ENCODE data around the gene DENND1C. TPM values are rescaled to one million over a fixed set of nuclear protein-coding genes. Genes with fewer than 3 reads are reported as not detected.
A peak's percentile ranks its signal among the peaks of the same experiment; 100 is the strongest.

The DENND1C gene
- total and polyA plus RNA-seq, 9 of the 15 experiments (the other 6 are each of a cell fraction or from before 2014, with no cell fraction given), result 0.03 to 1.2 (median 0.32) TPM; not detected in 1

DNA sequence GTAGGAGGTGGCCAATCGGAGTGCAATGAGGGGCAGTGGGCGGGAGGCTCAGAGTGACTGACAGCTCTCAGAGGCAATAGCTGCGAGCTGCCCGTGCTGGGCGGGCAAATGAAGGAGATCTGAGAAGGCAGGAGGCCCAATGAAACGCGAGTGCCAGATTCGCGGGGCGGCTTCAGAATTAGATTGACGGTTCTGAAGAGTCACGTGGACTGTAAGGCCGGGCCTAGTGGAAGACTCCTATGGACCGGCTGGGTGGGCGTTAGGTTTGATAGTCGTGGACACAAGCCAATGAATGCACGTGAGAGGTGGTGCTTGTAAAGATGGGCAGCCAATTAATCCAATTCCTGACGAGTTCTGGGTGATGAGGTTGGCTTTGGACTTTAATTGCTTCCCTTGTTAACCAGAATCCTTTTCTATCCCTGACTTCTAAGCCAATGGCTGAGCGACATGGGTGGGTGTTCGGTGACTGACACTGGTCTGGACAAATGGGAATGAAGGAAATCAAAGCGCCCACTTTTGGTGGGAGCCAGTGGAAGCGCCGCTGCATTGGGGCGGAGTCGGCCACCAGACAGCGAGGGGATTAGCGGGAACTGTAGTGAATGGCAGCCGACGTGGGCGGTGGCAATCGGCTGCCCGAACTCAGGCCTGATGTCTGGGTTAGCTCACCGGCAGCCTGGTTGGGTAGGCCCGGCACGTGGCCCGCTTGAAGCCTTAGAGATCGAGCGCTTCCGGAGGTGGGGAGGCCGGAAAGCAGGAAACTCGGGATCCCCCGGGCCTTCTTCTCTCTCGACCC, 56.5 kb downstream of the DENND1C start (continued):
- TF ChIP-seq CREBBP (IDR thresholded peaks at IDR 0.05; ENCODE audit: low read depth, low read length) (no peak), KAT8 (IDR thresholded peaks at IDR 0.05; ENCODE audit: low read depth) (no peak), MYC (IDR thresholded peaks at IDR 0.05; ENCODE audit: low read depth, low read length) (peak; percentile 81), MYC (CRISPR knock-in tag; IDR thresholded peaks at IDR 0.05; ENCODE audit: borderline replicate concordance, low read depth) (peak; percentile 86; the same call in 1 of the 2 replicates), FOSL1 (tag; conservative IDR thresholded peaks at IDR 0.05) (no peak), BMI1 (IDR thresholded peaks at IDR 0.05; ENCODE audit: low read length) (no peak), ZSCAN29 (IDR thresholded peaks at IDR 0.05) (no peak), ZNF121 (CRISPR knock-in tag; conservative IDR thresholded peaks at IDR 0.05) (no peak), NFE2L1 (tag; IDR thresholded peaks at IDR 0.05; ENCODE audit: borderline replicate concordance, low read depth) (no peak), TGIF2 (CRISPR knock-in tag; IDR thresholded peaks at IDR 0.05) (peak; percentile 87; the same call in 1 of the 2 replicates), C11orf30 (IDR thresholded peaks at IDR 0.05; ENCODE audit: low read depth) (peak; percentile 12), FOXA1 (IDR thresholded peaks at IDR 0.05; ENCODE audit: borderline replicate concordance) (no peak), ZNF384 (IDR thresholded peaks at IDR 0.05; ENCODE audit: low read depth, low read length) (no peak), RB1 (IDR thresholded peaks at IDR 0.05; ENCODE audit: low read depth) (0 out of 2 replicates have a peak, but pooled peaks have one; percentile 0)
- TF ChIP-seq, protein P1, sequence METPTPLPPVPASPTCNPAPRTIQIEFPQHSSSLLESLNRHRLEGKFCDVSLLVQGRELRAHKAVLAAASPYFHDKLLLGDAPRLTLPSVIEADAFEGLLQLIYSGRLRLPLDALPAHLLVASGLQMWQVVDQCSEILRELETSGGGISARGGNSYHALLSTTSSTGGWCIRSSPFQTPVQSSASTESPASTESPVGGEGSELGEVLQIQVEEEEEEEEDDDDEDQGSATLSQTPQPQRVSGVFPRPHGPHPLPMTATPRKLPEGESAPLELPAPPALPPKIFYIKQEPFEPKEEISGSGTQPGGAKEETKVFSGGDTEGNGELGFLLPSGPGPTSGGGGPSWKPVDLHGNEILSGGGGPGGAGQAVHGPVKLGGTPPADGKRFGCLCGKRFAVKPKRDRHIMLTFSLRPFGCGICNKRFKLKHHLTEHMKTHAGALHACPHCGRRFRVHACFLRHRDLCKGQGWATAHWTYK (CRISPR knock-in tag; IDR thresholded peaks at IDR 0.05), result peak; percentile 90; the same call in 1 of the 2 replicates
- TF ChIP-seq, protein P2, sequence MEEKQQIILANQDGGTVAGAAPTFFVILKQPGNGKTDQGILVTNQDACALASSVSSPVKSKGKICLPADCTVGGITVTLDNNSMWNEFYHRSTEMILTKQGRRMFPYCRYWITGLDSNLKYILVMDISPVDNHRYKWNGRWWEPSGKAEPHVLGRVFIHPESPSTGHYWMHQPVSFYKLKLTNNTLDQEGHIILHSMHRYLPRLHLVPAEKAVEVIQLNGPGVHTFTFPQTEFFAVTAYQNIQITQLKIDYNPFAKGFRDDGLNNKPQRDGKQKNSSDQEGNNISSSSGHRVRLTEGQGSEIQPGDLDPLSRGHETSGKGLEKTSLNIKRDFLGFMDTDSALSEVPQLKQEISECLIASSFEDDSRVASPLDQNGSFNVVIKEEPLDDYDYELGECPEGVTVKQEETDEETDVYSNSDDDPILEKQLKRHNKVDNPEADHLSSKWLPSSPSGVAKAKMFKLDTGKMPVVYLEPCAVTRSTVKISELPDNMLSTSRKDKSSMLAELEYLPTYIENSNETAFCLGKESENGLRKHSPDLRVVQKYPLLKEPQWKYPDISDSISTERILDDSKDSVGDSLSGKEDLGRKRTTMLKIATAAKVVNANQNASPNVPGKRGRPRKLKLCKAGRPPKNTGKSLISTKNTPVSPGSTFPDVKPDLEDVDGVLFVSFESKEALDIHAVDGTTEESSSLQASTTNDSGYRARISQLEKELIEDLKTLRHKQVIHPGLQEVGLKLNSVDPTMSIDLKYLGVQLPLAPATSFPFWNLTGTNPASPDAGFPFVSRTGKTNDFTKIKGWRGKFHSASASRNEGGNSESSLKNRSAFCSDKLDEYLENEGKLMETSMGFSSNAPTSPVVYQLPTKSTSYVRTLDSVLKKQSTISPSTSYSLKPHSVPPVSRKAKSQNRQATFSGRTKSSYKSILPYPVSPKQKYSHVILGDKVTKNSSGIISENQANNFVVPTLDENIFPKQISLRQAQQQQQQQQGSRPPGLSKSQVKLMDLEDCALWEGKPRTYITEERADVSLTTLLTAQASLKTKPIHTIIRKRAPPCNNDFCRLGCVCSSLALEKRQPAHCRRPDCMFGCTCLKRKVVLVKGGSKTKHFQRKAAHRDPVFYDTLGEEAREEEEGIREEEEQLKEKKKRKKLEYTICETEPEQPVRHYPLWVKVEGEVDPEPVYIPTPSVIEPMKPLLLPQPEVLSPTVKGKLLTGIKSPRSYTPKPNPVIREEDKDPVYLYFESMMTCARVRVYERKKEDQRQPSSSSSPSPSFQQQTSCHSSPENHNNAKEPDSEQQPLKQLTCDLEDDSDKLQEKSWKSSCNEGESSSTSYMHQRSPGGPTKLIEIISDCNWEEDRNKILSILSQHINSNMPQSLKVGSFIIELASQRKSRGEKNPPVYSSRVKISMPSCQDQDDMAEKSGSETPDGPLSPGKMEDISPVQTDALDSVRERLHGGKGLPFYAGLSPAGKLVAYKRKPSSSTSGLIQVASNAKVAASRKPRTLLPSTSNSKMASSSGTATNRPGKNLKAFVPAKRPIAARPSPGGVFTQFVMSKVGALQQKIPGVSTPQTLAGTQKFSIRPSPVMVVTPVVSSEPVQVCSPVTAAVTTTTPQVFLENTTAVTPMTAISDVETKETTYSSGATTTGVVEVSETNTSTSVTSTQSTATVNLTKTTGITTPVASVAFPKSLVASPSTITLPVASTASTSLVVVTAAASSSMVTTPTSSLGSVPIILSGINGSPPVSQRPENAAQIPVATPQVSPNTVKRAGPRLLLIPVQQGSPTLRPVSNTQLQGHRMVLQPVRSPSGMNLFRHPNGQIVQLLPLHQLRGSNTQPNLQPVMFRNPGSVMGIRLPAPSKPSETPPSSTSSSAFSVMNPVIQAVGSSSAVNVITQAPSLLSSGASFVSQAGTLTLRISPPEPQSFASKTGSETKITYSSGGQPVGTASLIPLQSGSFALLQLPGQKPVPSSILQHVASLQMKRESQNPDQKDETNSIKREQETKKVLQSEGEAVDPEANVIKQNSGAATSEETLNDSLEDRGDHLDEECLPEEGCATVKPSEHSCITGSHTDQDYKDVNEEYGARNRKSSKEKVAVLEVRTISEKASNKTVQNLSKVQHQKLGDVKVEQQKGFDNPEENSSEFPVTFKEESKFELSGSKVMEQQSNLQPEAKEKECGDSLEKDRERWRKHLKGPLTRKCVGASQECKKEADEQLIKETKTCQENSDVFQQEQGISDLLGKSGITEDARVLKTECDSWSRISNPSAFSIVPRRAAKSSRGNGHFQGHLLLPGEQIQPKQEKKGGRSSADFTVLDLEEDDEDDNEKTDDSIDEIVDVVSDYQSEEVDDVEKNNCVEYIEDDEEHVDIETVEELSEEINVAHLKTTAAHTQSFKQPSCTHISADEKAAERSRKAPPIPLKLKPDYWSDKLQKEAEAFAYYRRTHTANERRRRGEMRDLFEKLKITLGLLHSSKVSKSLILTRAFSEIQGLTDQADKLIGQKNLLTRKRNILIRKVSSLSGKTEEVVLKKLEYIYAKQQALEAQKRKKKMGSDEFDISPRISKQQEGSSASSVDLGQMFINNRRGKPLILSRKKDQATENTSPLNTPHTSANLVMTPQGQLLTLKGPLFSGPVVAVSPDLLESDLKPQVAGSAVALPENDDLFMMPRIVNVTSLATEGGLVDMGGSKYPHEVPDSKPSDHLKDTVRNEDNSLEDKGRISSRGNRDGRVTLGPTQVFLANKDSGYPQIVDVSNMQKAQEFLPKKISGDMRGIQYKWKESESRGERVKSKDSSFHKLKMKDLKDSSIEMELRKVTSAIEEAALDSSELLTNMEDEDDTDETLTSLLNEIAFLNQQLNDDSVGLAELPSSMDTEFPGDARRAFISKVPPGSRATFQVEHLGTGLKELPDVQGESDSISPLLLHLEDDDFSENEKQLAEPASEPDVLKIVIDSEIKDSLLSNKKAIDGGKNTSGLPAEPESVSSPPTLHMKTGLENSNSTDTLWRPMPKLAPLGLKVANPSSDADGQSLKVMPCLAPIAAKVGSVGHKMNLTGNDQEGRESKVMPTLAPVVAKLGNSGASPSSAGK (IDR thresholded peaks at IDR 0.05), result peak; percentile 100

Measured in K562 (cell line).